Forelimb muscle (tissue), 1 donor: ENCODE data around the gene SPDYE5. TPM values are rescaled to one million over a fixed set of nuclear protein-coding genes. Genes with fewer than 3 reads are reported as not detected.

Experiments used
- DNase-seq: peaks from one replicate; pipeline ENCODE4 v3.0.0-alpha.2; 2013; ENCODE audit warnings: low read depth
- polyA plus RNA-seq: library from polyadenylated mRNA; unstranded; fragments of 120-200 nt; gene quantifications from one replicate; pipeline ENCODE4 v1.2.1, GENCODE V29; 2013; ENCODE audit not compliant: insufficient read length

SPDYE5 gene
- polyA plus RNA-seq, 1 donor = 2.8 TPM

GRCh38 chr7:75536940-75537538 is 44.9 kb downstream of the SPDYE5 start:
- DNase-seq = no peak

DNA sequence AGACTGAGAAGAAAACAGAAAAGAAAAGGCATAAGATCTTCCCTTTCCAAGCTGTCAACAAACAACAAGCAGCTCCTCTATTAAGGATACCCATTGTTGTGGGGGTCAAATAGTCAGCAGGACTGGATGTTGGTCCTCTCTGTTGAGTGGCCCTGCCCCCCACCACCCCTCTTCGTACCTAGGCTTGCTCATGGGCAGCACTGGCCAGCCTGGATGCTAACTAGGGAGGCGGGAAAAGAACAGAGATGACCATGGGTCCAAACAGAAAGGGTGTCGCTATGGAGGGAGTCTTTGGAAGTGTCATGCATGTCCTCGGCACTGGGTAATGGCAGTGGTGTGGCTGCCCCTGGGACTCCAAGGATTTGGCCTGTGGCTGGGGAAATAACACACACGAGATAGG is 45.6 kb downstream of the SPDYE5 start:
- no peak for DNase-seq

DNA sequence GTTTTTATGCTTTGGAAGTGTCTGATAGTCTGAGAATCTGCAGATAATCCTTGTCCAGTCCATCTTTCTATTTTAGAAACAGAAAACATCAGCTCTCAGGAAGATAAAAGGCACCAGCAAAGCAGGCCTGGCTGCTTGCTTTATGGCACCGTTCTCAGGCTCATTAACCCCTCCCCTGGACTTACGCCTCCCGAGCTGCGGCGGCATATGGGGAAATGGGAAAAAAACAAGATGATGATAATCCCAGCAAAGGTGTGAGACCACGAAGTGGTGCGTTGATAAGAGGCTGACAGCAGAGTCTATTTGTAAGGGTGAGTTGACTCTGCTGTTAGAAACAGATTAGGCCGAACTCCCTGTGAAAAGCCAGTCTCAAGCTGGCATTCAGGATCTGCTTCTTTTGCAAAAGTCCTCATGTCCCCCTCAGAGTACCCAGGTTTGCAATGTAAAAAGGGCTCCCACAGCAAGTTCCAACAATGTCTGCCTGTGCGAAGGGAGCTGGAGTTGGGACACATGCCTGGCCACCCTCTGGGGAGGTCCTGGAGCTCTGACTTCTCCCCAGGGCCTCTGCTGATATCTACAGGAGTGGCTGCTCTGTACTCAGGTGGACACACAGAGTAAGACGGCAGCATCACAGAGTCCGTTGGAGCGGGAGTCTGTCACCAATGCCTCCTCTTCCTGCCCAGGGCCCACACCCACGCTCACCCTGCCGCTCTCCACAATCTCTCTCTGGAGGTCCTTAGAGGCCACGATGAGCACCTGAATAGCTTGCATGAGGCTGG is 54.3 kb downstream of the SPDYE5 start:
- DNase-seq = no peak

Other genes starting within 250 kb of the SPDYE5 start
- 4.6 TPM for gene TRIM73, start 96.7 kb upstream of the SPDYE5 start, polyA plus RNA-seq
- gene POM121C, start 6.0 kb upstream of the SPDYE5 start, polyA plus RNA-seq = 34.1 TPM
- 21.9 TPM for gene HIP1, start 246.6 kb downstream of the SPDYE5 start, polyA plus RNA-seq